OCI-LY3 (cell line): ENCODE data around the gene GULP1.

Experiments
- H2AFZ ChIP-seq: fragments of 200-600, 300-600 bp; shearing (Covaris generic); 2 replicates; pipeline ENCODE4 v1.6.0; 2014; ENCODE audit warnings: antibody characterized with exemption, low read depth, low read length
- H3K27ac ChIP-seq: fragments of 200-600, 300-600 bp; sonication (generic); 2 replicates; pipeline ENCODE4 v1.5.1; 2014; ENCODE audit warnings: mild to moderate bottlenecking, low read length, moderate library complexity, mixed read lengths
- H3K27me3 ChIP-seq: fragments of 200-600, 300-600 bp; sonication (generic); 2 replicates; pipeline ENCODE4 v1.6.1; 2014; ENCODE audit warnings: low read depth, low read length, mixed read lengths
- H3K36me3 ChIP-seq: fragments of 200-600, 300-600 bp; sonication (generic); replicated peaks from 2 replicates; pipeline ENCODE3; 2014; ENCODE audit warnings: low read depth, low read length, mixed read lengths
- H3K4me1 ChIP-seq: fragments of 300-600, 200-600 bp; sonication (generic); 2 replicates; pipeline ENCODE4 v1.6.1; 2014; ENCODE audit warnings: low read length, mixed read lengths
- H3K4me2 ChIP-seq: fragments of 200-600, 300-600 bp; sonication (generic); 2 replicates; pipeline ENCODE4 v1.6.1; 2014; ENCODE audit warnings: low read length, mixed read lengths
- H3K4me3 ChIP-seq: fragments of 300-600, 200-600 bp; sonication (generic); 2 replicates; pipeline ENCODE4 v1.5.1; 2014; ENCODE audit warnings: antibody characterized with exemption, mild to moderate bottlenecking, low read length, moderate library complexity
- H3K79me2 ChIP-seq: fragments of 300-600, 200-600 bp; shearing (Covaris generic); 2 replicates; pipeline ENCODE4 v1.6.1; 2014; ENCODE audit warnings: mild to moderate bottlenecking, low read length, mixed read lengths
- H3K9ac ChIP-seq: fragments of 300-600, 200-600 bp; shearing (Covaris generic); 2 replicates; pipeline ENCODE4 v1.6.0; 2014; ENCODE audit warnings: mild to moderate bottlenecking, low read length, moderate library complexity
- H3K9me3 ChIP-seq: fragments of 200-600, 300-600 bp; shearing (Covaris generic); 2 replicates; pipeline ENCODE4 v1.6.1; 2014; ENCODE audit warnings: low read length, mixed read lengths; ENCODE audit not compliant: insufficient read depth
- H4K20me1 ChIP-seq: fragments of 200-600, 300-600 bp; sonication (generic); 2 replicates; pipeline ENCODE4 v1.6.1; 2016; ENCODE audit warnings: low read length, mixed read lengths; ENCODE audit not compliant: insufficient read depth
- CTCF ChIP-seq: fragments of 200-600, 300-600 bp; sonication (generic); IDR thresholded peaks from 2 replicates; pipeline ENCODE4 v1.5.1; 2014; ENCODE audit warnings: antibody characterized with exemption, low read length, low read depth
- EZH2phosphoT487 ChIP-seq: fragments of 200-600 bp; shearing (Covaris generic); IDR thresholded peaks from 2 replicates; pipeline ENCODE4 v1.6.1; 2018; ENCODE audit warnings: antibody characterized with exemption, mixed run types, low read depth

The GULP1 gene

GRCh38 chr2:188291617-188292347, at the start of gene GULP1:
GULP1 (plus strand) TSS chr2:188291874; CDS start chr2:188477703, 185,829 bp downstream.
- no peaks in the 10 kb centered on the region for H3K36me3 ChIP-seq
- no peak within 1 kb of the TSS for H3K4me2 ChIP-seq
- no peaks in the 10 kb centered on the region for H3K4me1 ChIP-seq
- no peaks in the 10 kb centered on the region for H4K20me1 ChIP-seq
- H3K27me3 ChIP-seq: no peaks in the 10 kb centered on the region
- H3K4me3 ChIP-seq: no peak within 1 kb of the TSS
- H3K79me2 ChIP-seq: no peaks in the 10 kb centered on the region
- TF ChIP-seq EZH2phosphoT487 (no peak), CTCF (no peak)
- H2AFZ ChIP-seq: no peak within 1 kb of the TSS
- H3K9ac ChIP-seq: no peak within 1 kb of the TSS
- H3K9me3 ChIP-seq: no peaks in the 10 kb centered on the region
- H3K27ac ChIP-seq: no peak within 1 kb of the TSS

GRCh38 chr2:188243381-188243780, 48.3 kb upstream of the GULP1 start:
- H3K4me3 ChIP-seq: no peak overlapping the region
- H3K27me3 ChIP-seq: no peaks in the 10 kb centered on the region
- no peak for TF ChIP-seq EZH2phosphoT487
- TF ChIP-seq CTCF: no peak
- no peak overlapping the region for H3K4me2 ChIP-seq
- H2AFZ ChIP-seq: no peak overlapping the region
- no peak overlapping the region for H3K9ac ChIP-seq
- H3K27ac ChIP-seq: no peak overlapping the region
- no peaks in the 10 kb centered on the region for H3K4me1 ChIP-seq
- H3K9me3 ChIP-seq: peaks cover 3% of the 10 kb centered on the region
- no peaks in the 10 kb centered on the region for H4K20me1 ChIP-seq
- H3K79me2 ChIP-seq: no peaks in the 10 kb centered on the region
- no peaks in the 10 kb centered on the region for H3K36me3 ChIP-seq

- Histone ChIP-seq H3K27me3 (no peaks in the 10 kb centered on the region), H2AFZ (no peak overlapping the region), H3K4me2 (no peak overlapping the region), H3K36me3 (no peaks in the 10 kb centered on the region), H3K4me3 (no peak overlapping the region), H4K20me1 (no peaks in the 10 kb centered on the region), H3K4me1 (no peaks in the 10 kb centered on the region), H3K79me2 (no peaks in the 10 kb centered on the region), H3K27ac (no peak overlapping the region), H3K9me3 (no peaks in the 10 kb centered on the region), H3K9ac (no peak overlapping the region)
- TF ChIP-seq EZH2phosphoT487 (no peak), CTCF (no peak)
Observed at GRCh38 chr2:188244383-188244782, 47.3 kb upstream of the GULP1 start.

GRCh38 chr2:188245230-188245629, 46.4 kb upstream of the GULP1 start:
- H3K27ac ChIP-seq: no peak overlapping the region
- H4K20me1 ChIP-seq: no peaks in the 10 kb centered on the region
- no peaks in the 10 kb centered on the region for H3K27me3 ChIP-seq
- no peaks in the 10 kb centered on the region for H3K79me2 ChIP-seq
- H3K4me3 ChIP-seq: no peak overlapping the region
- TF ChIP-seq CTCF (no peak), EZH2phosphoT487 (no peak)
- no peaks in the 10 kb centered on the region for H3K9me3 ChIP-seq
- no peak overlapping the region for H3K4me2 ChIP-seq
- no peaks in the 10 kb centered on the region for H3K36me3 ChIP-seq
- no peaks in the 10 kb centered on the region for H3K4me1 ChIP-seq
- H3K9ac ChIP-seq: no peak overlapping the region
- H2AFZ ChIP-seq: no peak overlapping the region
